Bone marrow (tissue), 2 donors: ENCODE measurements around the gene CCDC81.

Experiments
- DNase-seq, 2 donors: peaks; one replicate each; lab custom pipeline; 2025; lab: John Stamatoyannopoulos, UW

Gene CCDC81

DNA sequence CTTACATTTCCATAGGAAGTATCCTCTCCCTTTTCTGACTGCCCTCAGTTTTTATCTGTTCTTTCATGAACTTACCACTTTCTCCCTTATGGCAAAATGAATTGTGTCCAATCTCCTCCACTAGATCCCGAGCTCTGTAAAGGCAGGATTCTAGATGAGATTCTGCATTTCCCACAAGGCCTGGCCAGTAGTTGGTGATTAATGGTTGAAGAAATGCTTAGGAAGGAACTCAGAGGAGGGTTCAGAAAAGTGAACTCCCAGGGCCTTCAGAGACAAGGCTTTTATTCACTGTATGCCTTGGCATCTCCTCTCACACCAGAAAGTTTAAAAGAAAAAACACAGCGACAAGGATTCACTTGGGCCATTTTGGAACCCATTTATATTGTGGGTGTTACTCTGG, 66.2 kb downstream of the CCDC81 start:
- no peak for DNase-seq

DNA sequence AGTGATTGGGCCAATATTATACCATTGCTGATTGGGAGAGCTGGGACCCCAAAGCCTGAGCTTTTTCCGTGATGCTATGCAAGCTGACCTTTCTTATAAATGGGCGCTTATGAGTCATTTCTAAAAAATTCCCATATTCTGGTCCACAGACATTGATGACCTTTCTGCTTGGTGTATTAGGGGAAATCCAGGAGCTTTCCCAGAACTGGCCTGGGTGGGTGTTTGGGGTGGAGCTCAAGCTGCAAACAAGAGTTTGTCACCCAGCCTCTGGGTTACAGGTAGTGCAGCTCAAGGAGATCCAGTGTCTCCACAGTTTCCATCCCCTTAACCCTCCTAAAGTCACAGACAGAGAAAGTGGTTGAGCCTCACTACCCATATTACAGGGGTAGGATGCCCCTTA, 67.7 kb downstream of the CCDC81 start:
- DNase-seq = no peak

DNA sequence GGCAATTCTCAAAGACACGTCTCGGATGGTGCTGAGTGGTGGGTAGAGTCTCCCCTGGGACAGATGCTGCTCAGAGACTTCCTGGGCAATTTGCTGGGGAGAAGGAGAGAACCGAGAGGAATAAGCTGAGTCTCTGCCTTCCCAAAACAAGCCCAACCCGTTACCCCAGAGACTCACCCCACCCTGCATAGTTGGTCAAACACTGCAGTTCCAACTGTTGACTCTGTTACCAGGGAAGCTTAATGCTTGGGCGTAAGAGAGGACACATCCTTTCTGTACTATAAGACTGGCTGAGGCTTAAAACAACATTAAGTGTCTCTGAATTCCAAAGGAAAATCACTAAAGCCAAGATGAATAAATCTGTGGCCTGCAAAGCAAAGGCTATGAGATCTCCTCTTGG, 68.1 kb downstream of the CCDC81 start:
- DNase-seq = no peak

DNA sequence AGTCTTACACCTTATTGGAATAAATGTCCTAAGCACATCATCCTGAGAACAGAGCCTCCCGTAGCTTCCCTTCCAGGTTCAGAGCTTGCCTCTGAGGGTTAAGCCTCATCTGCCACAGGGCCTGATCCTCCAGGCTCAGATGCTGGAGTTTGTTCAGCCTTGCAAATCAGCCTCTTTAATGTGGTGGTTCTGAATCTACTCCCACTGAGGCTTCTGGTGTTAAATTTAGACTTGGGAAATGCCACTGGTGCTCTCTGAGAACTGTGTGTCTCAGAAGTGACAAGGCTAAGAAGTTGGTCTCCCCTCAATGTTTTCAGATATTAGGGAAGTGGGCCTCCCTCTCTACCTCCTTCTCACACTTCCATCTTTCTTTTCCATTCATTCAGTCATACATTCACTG, 68.7 kb downstream of the CCDC81 start:
- DNase-seq = no peak

DNA sequence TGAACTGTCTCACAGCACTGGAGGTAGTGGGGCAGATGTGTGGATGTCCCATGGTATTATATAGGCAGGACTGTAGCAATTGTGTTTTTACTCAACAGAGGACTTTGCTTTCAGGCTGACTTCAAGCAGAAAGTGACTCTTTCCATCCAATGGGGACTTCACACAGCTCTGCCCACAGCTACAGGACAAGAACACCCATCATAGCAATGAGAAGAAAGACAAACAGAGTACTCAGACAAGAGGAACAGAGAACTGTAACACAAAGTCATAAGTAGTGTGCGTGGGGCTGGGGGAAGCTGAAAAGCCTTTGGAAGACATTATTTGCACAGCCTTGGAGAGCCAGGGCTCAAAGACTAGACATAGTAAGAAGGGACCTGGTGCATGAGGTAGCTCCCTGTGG, 70.3 kb downstream of the CCDC81 start:
- no peak for DNase-seq

DNA sequence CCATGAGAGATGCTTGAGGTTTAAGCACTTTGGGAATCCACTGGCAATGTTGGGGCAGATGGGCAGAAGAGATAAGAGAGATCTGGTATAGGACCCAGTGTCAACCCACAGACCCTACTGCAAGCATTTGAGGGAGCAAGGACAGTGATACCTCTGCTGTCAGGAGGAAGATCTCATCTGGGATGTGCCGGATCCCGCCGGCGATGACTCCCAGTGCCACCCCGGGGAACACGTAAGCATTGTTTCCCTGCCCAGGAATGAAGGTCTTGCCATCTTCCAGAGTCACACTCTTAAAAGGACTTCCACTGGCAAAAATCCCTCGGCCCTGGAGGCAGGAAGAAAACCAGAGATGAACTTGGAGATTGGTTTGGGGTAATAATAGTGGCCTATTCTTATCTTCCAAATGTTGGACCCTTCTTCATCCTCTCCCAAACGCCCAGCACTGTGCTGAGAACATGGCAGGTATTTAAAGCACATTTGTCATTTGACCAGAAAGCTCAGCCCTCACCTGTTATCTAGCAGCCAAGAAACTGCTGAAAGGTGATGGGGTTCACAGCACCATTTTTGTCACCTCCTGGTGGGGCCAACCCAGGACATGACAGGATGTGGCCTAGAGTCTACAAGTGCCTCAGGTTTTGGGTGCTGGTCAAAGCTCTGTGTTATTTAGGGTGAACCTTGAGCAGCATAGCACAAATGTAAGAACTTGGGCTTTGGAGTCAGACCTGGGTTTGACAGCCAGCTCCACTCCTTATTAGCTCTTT, 71.7 kb downstream of the CCDC81 start:
- no peak for DNase-seq

DNA sequence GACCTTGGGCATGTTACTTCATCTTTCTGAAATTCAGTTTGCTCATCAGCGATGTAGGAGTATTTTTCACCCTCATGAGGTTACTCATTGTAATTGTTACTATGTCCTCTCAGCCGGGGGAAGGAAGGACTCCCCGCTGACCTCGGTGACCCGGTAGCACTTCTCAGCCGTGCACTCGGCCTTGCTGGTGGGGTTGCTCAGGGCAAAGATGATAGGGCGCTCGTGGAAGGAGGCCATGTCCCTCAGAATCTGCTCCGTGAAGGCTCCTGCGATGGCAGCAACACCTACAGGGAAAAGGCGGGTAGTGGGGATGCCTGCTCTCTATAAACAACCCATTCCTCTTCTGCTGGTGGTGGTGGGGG, 72.2 kb downstream of the CCDC81 start:
- no peak for DNase-seq

DNA sequence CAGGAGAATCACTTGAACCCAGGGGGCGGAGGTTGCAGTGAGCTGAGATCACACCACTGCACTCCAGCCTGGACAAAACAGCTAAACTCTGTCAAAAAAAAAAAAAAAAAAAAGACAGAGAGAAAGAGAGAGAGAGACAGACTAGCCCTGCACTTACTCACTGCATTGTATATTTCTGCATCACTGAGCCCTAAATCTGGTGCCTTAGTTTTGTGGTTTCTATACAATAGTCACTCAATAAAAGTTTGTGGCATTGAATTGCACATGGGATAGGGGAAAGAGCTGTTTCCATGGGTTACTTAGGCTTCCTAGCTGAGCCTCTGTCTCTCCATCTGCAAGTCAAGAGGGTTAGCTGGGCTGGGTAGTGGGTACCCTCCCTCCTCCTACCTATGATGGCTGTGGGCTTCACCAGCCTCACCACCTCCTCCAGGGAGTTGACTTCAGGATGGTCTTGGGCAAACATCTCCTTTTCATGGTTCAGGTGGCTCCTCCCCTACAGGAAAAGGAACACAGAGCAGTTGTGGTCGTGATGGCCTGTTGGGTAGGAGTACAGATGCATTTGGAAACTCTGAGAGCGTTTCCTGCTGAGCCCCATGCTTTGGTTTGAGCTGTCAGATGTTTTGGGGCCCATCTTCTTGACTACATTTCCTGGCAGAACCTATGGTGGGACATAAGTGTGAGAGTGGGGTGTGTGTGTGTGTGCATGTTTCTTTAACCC, 73.2 kb downstream of the CCDC81 start:
- DNase-seq = no peak

DNA sequence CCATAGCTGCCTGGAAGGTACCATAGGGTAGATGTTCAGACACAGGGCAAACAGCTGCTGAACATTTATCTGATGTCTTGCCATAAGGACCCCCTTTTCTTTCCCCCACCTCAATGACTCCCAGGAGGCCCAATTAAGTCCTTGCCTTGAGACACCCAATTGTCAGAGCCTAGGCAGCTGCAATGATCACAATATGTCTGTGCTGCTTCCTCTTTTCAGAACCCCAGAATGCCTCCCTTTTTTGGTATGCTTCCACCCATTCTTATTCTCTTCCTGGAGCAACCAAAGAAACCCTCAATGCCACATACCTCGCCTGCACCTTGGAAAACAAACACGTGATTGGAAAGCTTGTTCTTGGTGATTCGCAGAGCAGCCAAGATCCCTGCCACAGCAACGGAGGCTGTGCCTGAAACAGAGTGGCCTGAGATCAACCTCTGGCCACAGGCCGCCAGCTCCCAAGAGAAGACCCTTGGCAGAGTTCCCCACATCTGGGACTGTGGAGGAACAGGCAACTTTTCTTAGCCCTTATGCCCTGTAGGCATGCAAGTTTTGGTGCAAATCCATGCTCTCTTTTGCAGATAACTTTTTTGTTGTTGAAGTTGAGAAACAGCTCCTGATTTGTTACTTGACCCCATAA, 75.4 kb downstream of the CCDC81 start:
- DNase-seq = no peak

DNA sequence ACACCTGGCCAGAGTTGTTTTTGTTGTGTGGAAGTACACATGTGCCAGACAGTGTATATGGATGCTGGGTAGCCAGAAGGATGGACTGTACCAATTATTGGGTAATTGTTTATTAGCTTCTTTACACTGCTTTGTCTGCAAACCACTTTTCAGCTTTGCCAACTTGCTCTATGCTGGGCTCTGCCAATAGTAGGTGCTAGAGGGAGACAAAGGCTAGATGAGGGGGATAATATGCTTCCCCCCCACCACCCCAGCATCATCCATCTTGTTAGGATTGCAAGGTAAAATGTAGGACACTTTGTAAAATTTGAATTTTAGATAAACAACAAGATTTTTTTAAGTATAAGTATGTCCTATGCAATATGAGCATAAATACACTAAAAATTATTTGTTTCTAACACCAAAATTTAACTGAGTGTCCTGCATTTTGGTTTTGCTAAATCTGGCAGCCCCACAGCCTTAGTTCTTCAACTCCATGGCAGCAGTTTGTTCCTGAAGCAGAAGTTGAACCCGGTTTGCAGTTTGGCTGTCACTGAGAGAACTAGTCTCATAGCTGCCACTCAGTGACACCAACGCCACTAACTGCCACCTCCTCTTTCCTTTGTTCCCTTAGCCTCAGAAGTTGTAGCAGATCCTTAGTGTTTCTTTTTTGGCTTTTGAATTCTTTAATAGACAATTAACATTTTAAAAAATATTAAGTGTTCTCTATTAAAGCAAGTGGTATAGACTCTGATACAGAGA, 78.8 kb downstream of the CCDC81 start:
- DNase-seq = no peak

DNA sequence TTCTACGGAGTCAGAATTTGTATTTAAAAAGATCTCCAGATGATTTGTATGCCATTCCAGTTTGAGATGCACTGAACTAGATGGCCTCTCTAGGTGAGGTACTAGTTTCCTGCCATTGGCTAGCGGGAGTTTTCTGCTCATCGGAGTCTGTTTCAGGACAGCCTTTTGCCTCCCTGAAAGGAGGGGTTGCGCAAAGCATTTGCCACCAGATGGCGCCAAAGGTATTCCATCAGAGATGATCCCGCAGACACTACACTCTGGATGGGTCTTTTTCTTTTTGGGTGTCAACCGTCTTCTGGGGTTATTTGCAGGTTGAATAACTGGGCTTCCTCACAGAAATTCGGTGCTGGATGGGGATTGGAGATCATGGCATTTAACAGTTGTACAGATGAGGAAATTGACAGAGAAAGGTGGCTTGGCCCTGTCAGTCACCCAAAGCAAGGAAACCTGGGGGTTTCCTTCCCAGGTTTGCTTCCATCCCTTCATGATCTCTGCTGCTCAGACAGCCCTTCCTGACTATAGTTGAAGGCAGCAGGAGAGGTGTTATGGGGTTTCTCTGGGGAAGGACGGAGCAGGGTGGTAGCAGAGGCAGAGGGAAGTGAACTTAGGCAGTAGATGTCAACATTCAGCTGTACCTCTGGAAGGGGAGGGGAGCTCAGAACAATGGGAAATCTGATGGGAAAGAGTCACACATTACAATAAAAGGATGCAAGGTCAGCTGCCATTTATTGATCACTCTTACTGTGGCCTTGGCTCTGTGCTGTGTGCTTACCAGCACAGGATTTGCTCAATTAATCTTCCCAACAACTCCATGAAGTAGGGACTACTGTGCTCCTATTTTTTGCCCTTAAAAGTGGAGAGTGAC, 81.6 kb downstream of the CCDC81 start:
- peak; percentile 15 to 46 for DNase-seq

DNA sequence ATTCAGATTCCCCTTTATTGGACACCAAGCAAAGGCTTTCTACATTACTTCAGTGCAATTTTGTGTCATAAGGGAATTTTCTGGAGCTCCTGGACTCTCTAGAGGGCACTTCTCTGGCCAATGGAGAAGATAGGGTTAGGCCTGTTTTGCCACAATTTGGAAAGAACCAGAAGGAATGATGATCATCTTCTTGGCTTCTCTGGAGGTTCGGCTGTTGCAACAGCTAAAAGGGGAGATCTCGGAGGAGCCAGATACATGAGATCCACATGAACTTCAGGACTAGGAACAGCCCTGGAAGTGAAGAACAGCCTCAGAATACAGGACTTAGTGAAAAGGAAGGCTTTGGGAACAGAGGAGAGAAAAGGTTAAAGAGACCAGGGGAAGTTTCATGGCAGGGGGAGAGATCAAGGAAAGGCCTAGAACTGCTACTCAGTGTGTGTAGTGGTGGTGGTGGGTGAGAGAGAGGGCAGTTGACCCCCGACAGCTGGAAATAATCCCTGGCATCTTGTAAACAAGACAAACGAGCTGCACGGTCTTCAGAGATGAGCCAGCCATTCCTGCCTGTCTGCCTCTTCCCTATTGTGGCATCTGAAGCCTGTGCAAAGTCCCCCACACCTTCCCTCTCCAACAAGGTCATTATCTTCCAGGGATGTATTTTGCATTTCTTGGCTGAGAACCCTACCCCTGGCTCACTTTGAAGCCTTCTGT, 83.8 kb downstream of the CCDC81 start:
- DNase-seq = no peak

DNA sequence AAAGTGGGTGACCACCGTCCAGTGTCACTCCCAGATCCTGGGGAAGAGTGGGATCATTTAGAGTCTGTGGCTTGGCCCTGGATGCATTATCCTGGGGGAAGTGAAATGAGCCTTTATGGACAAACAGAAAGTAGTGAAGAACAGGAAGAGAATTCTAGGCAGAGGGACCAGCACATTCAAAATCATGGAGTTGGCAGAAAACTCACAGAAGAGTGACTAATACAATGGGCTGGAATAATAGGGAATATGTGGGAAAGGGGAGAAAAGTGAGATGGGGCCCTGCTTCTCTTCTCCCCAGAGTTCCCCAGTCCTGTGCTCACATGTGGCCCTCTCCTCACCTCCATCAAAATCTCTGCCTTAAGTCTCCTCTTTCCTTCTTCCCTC, 84.3 kb downstream of the CCDC81 start:
- no peak for DNase-seq

DNA sequence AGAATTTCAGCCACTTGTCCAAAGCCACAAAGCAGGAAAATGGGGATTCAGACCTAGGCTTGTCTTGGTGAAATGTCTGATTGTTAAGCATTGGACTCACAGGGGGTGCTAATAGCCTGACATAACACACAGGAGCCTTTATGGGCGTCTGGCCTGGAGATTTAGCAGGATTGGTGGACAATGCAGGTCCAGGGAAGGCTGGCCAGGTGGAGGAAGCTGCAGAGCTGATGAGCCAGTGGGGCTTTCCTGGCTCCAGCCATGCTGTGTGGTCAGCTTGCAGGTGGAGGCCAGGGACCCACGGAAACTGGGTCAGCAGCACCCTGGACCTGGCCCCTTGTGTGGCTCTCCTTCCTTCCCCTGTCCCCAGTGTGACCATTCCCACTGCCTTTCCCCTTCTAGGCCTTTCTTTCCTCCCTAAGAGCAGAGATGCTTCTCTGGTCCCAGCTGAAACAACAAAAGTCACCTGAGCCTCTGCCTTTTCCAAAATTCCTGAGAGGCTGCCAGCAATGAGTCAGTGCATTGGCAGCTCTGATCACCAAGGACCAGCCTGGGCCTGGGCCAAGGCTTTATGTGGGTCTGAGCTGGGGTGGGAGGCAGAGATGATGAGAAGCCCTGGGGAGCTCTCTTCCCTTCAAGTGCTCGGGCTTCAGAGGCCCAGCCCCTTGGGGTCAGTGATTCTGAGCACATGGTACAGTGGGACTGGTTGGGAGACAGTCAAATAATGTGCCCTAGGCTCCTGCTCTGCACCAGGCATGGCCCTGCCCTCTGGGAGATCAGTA, 85.2 kb downstream of the CCDC81 start:
- no peak for DNase-seq

DNA sequence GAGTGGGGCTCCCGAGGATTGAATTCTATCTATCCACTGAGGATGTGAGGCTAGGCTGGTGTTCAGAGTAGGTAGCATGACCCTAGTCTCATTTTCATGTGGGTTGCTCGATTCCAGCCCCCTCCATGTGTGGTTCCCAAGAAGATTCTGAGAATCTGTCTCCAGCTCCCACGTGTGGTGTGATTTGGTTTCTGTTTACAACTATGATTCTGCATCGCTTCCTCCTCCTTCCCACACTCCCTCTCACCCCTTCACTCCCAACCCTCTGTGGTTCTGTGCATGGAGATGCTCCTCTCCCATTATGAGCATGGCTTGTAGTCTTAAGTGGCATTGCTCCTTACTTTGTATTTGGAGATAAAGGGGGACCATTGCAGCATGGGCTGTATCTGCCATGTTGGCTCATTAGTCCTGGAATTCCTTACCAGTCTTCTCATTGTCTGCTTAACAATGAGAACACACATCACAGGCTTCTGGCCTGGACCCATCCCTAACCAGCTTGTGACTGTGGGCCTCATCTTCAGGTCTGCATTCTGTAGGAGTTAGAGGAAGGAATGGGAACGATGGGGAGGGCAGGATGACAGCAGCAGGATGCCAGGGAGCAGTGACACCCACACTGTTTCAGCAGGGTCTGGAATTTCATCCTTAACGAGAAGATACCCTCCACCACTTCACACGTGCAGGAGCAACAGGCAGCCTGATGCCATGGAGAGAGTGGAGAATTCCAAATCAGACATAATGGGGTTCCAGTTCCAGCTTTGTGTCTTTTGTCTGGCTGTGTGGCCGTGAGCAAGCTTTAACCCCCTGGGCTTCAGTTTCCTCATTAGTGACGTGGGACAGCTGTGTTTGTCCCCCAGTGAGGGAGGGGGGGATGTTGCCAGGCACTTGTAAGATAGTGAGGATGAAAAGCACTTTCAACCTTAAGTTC, 86.0 kb downstream of the CCDC81 start:
- DNase-seq = no peak

DNA sequence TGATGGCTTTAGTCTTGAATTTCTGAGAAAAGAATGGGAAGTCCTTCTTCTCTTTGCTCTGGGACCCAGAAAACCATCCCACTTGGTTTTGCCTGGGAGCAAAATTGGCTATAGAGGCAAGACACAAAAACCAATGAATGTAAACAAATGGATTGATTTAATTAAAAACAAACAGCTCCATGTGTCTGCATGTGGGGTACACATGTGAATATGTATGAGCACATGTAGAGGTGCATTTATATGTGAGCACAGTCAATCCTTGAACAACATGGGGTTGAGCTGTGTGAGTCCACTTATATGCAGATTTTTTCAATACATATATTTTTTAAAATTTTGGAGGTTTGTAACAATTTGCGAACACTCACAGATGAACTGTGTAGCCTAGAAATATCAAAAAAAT, 87.2 kb downstream of the CCDC81 start:
- no peak for DNase-seq

DNA sequence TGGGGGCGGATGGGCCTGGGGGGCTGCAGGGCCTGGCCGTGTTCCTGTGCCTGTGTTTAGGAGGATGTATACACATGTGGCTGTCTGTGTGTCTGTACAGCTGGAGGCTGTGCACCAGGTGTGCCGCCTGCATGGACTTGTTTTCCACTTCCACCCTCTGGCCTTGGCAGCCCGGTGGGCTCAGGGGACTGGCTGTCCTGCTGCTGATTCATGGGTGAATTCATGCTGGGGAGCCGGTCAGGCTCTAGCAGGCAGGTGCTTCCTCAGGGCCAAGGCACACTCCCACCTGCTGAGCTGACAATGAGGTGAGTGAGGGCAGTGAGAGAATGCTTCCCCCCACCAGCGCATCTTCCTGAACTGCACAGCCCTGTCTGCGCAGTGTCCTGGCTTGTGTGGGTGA, 88.4 kb downstream of the CCDC81 start:
- no peak for DNase-seq

DNA sequence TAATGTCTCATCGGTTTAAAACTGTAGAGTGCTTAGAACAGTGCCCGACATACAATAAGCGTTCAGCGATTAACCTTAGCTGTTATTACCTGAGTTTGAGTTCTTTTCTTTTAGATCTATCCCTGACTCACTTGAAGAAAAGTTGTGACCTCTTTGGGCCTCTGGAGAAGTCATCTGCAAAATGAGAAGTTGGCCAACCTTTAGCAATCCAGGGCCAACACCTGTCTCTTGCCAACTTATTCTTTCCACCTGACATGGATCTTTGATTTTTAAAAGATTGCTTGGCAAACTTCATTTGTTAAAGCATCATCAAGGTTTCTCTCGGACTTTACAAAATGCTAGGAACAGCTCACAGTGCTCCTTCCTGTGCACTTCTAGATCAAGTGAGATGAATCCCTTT, 89.3 kb downstream of the CCDC81 start:
- DNase-seq = no peak
